Gastroesophageal sphincter (tissue), 4 donors: ENCODE results near the gene PNMA8B. TPM values are rescaled to one million over a fixed set of nuclear protein-coding genes. Genes with fewer than 3 reads are reported as not detected.

Experiments used
- ATAC-seq: fragments of 150-250 bp; one replicate; pipeline ENCODE4 v1.9.1; 2016; ENCODE audit warnings: mild to moderate bottlenecking, moderate library complexity
- H3K27ac ChIP-seq, 4 donors: fragments of 200-600 bp; sonication (generic) in 3 of 4; 1 replicate in 3 of 4; 2 replicates in 1 of 4; pipeline ENCODE4 v1.5.1; 2016 to 2019
- H3K27me3 ChIP-seq: fragments of 200-600 bp; sonication (generic); one replicate; pipeline ENCODE4 v1.5.1; 2019
- H3K36me3 ChIP-seq, 2 donors: fragments of 200-600 bp; sonication (generic); one replicate each; pipeline ENCODE4 v1.5.1; 2019; ENCODE audit warnings: control low read depth in 1 of 2
- H3K4me1 ChIP-seq, 3 donors: fragments of 200-600 bp; sonication (generic); 1 replicate in 2 of 3; 2 replicates in 1 of 3; pipeline ENCODE4 v1.5.1; 2016 to 2019; ENCODE audit warnings: control low read depth in 2 of 3
- H3K4me3 ChIP-seq, 2 donors: fragments of 200-600 bp; sonication (generic); one replicate each; pipeline ENCODE4 v1.5.1; 2019; ENCODE audit warnings: mild to moderate bottlenecking in 1 of 2, moderate library complexity in 1 of 2
- H3K9me3 ChIP-seq, 3 donors: fragments of 200-600 bp; sonication (generic); one replicate each; pipeline ENCODE4 v1.5.1; 2017 to 2019; ENCODE audit warnings: control low read depth in 2 of 3
- CTCF ChIP-seq, 4 experiments: fragments of 200-600 bp in 2 of 4; fragments of 450-650 bp in 2 of 4; sonication (generic) in 1 of 4; IDR thresholded peaks; one replicate each; pipeline ENCODE4 v1.5.1; 2017 to 2019; ENCODE audit warnings: antibody characterized with exemption in 4 of 4, mild to moderate bottlenecking in 2 of 4, moderate library complexity in 2 of 4
- EP300 ChIP-seq: sonication (generic); formaldehyde crosslinking; IDR thresholded peaks from one replicate; pipeline ENCODE4 v1.6.1; 2017; ENCODE audit warnings: antibody characterized with exemption, mild to moderate bottlenecking
- POLR2A ChIP-seq, 2 donors: fragments of 450-650 bp; IDR thresholded peaks; one replicate each; pipeline ENCODE4 v1.6.1; 2017; ENCODE audit warnings: antibody characterized with exemption in 2 of 2, mild to moderate bottlenecking in 2 of 2, moderate library complexity in 1 of 2
- POLR2AphosphoS5 ChIP-seq: sonication (generic); formaldehyde crosslinking; IDR thresholded peaks from one replicate; pipeline ENCODE4 v1.6.1; 2017; ENCODE audit warnings: antibody characterized with exemption
- WGBS, 2 donors: methylation state at CpG; one replicate each; pipeline ENCODE4 v1.1.5; 2018; ENCODE audit warnings: low coverage in 1 of 2; 5-methylcytosine and 5-hydroxymethylcytosine counted together
- total RNA-seq, 4 donors: library from RNA; depleted of rRNA; stranded (reverse); fragments of >200 nt; gene quantifications; one replicate each; pipeline ENCODE4 v1.1.0, GENCODE V29; 2016

PNMA8B gene
- total RNA-seq, 4 donors from 2014 or later = 1.2 to 3.4 (median 1.6) TPM

GRCh38 chr19:46470376-46470775 lies 25.3 kb downstream of the PNMA8B start:
- 91% methylated on average over 4 of the region's 10 CpGs; no CpG with 5 or more reads in 1 of the 2 donors for WGBS, 2 donors
- no peak for ATAC-seq

GRCh38 chr19:46469541-46470185 lies 26.0 kb downstream of the PNMA8B start:
- no peak for ATAC-seq

More at GRCh38 chr19:46470376-46470775, 25.3 kb downstream of the PNMA8B start:
- Histone ChIP-seq H3K4me3 (no peak overlapping the region), H3K27me3 (peaks cover 13% of the 10 kb centered on the region), H3K4me1 (peaks cover 0 to 17% (median 6%) of the 10 kb centered on the region in 3 donors), H3K27ac (peak overlapping the region in 1 of 4 donors; percentile 77), H3K9me3 (no peaks in the 10 kb centered on the region), H3K36me3 (no peaks in the 10 kb centered on the region)
- no peak for TF ChIP-seq POLR2A (IDR thresholded peaks at IDR 0.05)
- TF ChIP-seq CTCF (IDR thresholded peaks at IDR 0.05) = no peak
- TF ChIP-seq POLR2AphosphoS5 = no peak
- no peak for TF ChIP-seq EP300

GRCh38 chr19:46466536-46467196 lies 29.0 kb downstream of the PNMA8B start:
- peaks cover 0 to 12% (median 4%) of the 10 kb centered on the region in 3 donors for H3K4me1 ChIP-seq
- TF ChIP-seq POLR2AphosphoS5 (no peak), POLR2A (IDR thresholded peaks at IDR 0.05) (no peak), CTCF (IDR thresholded peaks at IDR 0.05) (no peak), EP300 (no peak)
- H3K9me3 ChIP-seq = no peaks in the 10 kb centered on the region
- H3K27ac ChIP-seq = peak overlapping the region in 3 of 4 donors; percentile 13 to 43 (median 37)
- H3K27me3 ChIP-seq = no peaks in the 10 kb centered on the region
- 38 to 46% methylated on average over 15 of the region's 15 CpGs for WGBS, 2 donors
- no peak overlapping the region for H3K4me3 ChIP-seq
- ATAC-seq = no peak
- H3K36me3 ChIP-seq = no peaks in the 10 kb centered on the region

More at GRCh38 chr19:46469541-46470185, 26.0 kb downstream of the PNMA8B start:
- no peak for TF ChIP-seq POLR2AphosphoS5
- no peak for TF ChIP-seq EP300
- TF ChIP-seq CTCF (IDR thresholded peaks at IDR 0.05) = no peak
- no peak for TF ChIP-seq POLR2A (IDR thresholded peaks at IDR 0.05)
- no peaks in the 10 kb centered on the region for H3K36me3 ChIP-seq
- H3K27ac ChIP-seq = no peak overlapping the region
- peaks cover 0 to 17% (median 6%) of the 10 kb centered on the region in 3 donors for H3K4me1 ChIP-seq
- peaks cover 7% of the 10 kb centered on the region for H3K27me3 ChIP-seq
- WGBS, 2 donors = 94 to 100% methylated on average over 1 to 6 of the region's 18 CpGs
- no peaks in the 10 kb centered on the region for H3K9me3 ChIP-seq
- H3K4me3 ChIP-seq = no peak overlapping the region

- Histone ChIP-seq H3K27ac (no peak overlapping the region), H3K4me3 (no peak overlapping the region), H3K4me1 (no peaks in the 10 kb centered on the region), H3K9me3 (no peaks in the 10 kb centered on the region), H3K27me3 (no peaks in the 10 kb centered on the region), H3K36me3 (no peaks in the 10 kb centered on the region)
- TF ChIP-seq POLR2A (IDR thresholded peaks at IDR 0.05) (no peak), POLR2AphosphoS5 (no peak), EP300 (no peak), CTCF (IDR thresholded peaks at IDR 0.05) (no peak)
- no peak for ATAC-seq
- WGBS, 2 donors = 67 to 88% methylated on average over 3 to 4 of the region's 7 CpGs
Observed at GRCh38 chr19:46463516-46463915, 32.2 kb downstream of the PNMA8B start.
